Urinary bladder (tissue), 4 donors: ENCODE results near the gene KCNS1. TPM values are rescaled to one million over a fixed set of nuclear protein-coding genes. Genes with fewer than 3 reads are reported as not detected.
"Not testable (repeated sequence)": the region's sequence is repeated elsewhere in the genome, so short reads cannot be mapped to it uniquely, and the experiment has no call there.

Experiments
- DNase-seq: peaks from one replicate; pipeline ENCODE4 v3.0.0-alpha.2; 2015; ENCODE audit errors: extremely low spot score
- H3K27ac ChIP-seq: one replicate; pipeline ENCODE4 v1.5.1; 2013; ENCODE audit warnings: low read depth, mild to moderate bottlenecking, moderate library complexity
- H3K36me3 ChIP-seq: one replicate; pipeline ENCODE4 v1.6.1; 2013; ENCODE audit warnings: mild to moderate bottlenecking, moderate library complexity; ENCODE audit not compliant: insufficient read depth
- H3K4me1 ChIP-seq: one replicate; pipeline ENCODE4 v1.6.1; 2013; ENCODE audit warnings: mild to moderate bottlenecking, moderate library complexity; ENCODE audit not compliant: insufficient read depth
- H3K4me3 ChIP-seq: one replicate; pipeline ENCODE4 v1.5.1; 2013; ENCODE audit warnings: low read depth, low read length
- WGBS: extraction: QIAGEN DNeasy Blood & Tissue Kit; methylation state at CpG from one replicate; pipeline ENCODE4 v1.1.7; 2013; 5-methylcytosine and 5-hydroxymethylcytosine counted together
- polyA plus RNA-seq: library from polyadenylated mRNA; stranded (reverse); fragments of 200-250 nt; gene quantifications from one replicate; pipeline ENCODE4 v1.2.3, GENCODE V29; 2013
- total RNA-seq: library from RNA; depleted of rRNA; stranded (reverse); fragments of >200 nt; gene quantifications from one replicate; pipeline ENCODE4 v1.2.3, GENCODE V29; 2014
- donor health status: healthy with polysubstance abuse.
- donor health status: healthy.

Gene KCNS1, protein sequence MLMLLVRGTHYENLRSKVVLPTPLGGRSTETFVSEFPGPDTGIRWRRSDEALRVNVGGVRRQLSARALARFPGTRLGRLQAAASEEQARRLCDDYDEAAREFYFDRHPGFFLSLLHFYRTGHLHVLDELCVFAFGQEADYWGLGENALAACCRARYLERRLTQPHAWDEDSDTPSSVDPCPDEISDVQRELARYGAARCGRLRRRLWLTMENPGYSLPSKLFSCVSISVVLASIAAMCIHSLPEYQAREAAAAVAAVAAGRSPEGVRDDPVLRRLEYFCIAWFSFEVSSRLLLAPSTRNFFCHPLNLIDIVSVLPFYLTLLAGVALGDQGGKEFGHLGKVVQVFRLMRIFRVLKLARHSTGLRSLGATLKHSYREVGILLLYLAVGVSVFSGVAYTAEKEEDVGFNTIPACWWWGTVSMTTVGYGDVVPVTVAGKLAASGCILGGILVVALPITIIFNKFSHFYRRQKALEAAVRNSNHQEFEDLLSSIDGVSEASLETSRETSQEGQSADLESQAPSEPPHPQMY
- 0.21 TPM for total RNA-seq
- 0.16 TPM for polyA plus RNA-seq

DNA sequence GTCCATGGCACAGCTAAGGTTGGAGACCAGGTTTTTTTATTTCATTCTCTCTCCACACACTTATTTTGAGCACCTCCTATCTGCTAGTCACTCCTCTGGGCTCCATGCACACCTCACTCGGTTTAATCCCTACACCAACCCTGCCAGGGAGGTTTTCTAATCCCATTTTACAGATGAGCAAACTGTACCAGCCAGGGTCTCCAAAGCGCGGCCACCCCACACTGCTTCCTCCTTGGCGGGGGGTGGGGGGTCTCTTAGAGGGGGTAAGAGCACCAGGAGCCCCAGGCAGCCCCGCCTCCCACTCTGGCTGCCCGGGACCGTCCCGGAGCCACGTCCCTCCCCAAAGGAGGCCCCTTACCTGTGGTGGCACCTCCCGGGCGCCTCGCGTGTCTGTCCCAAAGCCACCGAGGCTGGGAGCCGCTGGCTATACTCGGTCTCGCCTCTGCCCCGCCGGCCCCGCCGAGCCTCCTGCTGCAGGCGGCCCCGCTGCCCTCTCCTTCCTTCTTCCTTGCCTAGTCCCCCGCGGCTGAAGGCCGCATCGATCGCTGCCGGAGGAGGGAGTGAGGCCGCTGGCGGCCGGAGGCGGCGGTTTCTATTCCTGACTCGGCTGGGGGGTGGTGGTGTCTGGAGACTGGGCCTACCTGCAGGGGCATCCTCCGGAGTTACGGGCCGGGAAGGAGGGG, at the start of gene KCNS1:
Gene KCNS1, minus strand, starts transcription at position 565 of the 683 bp plus-strand sequence. CDS start 1,891 bp downstream, outside the sequence.
- DNase-seq: no peak
- Histone ChIP-seq H3K4me1 (peaks cover 5% of the 10 kb centered on the region), H3K4me3 (no peak within 1 kb of the TSS), H3K36me3 (no peaks in the 10 kb centered on the region), H3K27ac (no peak within 1 kb of the TSS)
- WGBS: 7% methylated on average over 38 of the region's 38 CpGs

DNA sequence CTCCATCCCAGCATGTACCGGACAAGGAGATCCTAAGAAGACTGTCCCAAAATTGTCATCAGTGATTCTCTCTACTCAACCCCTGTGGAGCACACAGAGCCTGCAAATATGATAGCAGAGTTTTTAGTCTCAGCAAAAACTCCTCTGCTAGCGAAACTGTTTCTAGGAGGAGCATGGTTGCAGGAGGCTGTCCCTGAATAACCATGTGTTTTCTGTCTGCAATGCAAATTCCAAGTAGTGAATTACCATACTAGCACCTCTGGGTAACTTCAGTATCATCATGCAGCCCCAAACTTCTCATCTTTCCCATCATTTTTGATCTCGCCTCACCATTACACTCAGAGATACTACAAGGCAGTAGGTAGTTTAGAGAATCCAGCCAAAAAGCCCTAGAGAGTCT, 48.1 kb upstream of the KCNS1 start:
- no peak overlapping the region for H3K27ac ChIP-seq
- no peaks in the 10 kb centered on the region for H3K36me3 ChIP-seq
- no peaks in the 10 kb centered on the region for H3K4me1 ChIP-seq
- WGBS: 87% methylated on average over 3 of the region's 3 CpGs
- no peak for DNase-seq
- no peak overlapping the region for H3K4me3 ChIP-seq

DNA sequence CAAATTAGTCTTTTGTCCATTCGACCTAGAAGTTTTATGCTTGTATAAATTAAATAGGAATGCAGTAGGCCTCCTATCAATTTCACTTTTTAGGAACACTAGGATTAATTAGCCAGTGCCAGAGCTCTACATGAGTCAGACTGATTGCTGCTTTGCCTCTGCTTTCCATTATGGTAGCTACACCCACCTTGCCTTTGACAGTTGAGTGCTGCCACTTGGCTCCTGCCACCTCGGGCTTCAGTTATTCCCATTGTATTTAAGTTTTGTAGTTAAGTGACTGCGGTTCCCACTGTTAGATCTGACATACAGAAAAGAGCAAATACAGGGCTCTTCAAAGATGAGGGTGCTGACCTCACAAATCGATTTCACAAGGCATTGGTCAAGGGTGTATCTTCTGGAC, 39.9 kb upstream of the KCNS1 start:
- 65% methylated on average over 4 of the region's 4 CpGs for WGBS
- H3K27ac ChIP-seq: no peak overlapping the region
- H3K4me3 ChIP-seq: no peak overlapping the region
- no peak for DNase-seq
- no peaks in the 10 kb centered on the region for H3K4me1 ChIP-seq
- H3K36me3 ChIP-seq: no peaks in the 10 kb centered on the region

DNA sequence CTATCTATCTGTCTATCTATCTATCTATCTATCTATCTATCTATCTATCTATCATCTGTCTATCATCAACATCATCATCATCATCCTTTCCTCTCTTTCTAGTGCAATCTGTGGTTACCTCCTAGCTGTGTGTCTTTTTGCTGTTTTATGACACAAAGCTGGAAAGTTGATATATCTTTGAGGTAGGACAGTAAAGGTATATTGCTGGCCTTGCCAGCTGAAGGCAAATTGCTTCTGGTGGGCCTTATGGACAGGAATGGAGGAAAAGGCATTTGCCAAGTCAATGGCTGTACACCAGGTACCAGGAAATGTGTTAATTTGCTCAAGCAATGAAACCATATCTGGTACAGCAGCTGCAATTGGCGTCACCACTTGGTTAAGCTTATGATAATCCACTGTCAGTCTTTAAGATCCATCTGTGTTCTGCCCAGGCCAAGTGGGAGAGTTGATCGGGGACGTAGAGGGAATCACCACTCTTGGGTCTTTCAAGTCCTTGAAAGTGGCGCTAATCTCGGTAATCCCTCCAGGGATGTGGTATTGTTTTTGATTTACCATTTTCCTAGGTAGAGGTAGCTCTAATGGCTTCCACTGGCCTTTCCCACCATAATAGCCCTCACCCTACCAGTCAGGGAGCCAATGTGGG, 38.9 kb upstream of the KCNS1 start:
- WGBS: 91% methylated on average over 5 of the region's 5 CpGs
- not testable (repeated sequence) for DNase-seq, H3K27ac ChIP-seq, H3K4me1 ChIP-seq, H3K36me3 ChIP-seq, H3K4me3 ChIP-seq

DNA sequence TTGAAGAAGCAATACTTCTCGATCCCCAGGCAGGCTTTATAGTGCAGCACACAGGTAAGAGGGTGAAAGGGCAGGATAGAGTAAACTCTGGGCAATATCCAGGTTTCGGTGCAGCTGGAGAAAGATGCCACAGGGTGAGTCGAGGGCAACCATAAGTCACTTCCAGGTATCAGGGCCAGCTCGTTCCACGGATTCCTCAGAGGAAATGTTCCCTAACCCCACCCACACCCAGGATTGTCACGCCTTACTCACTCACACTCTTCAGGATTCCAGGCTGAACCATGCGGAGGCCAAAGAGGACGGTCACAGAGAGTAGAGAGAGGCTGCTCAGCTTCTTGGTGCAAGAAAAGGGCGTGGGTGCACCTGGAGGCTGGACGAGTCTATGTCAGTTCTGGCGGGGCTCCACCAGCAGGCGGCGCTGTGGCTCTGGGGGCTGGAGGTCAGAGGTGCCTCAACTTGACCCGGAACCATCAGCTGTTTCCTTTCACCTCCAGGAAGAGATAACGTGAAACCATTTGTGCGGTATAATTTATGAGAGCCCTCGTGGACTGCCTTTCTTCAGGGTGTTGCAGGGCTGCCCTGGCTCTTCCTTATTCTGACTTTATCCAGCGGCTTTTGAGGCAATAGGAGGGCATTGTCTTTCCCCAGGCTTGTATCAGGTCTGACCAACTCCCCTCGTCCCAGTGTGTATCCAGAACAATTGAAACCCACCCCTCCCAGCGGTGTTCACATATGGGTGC, 37.8 kb upstream of the KCNS1 start:
- H3K4me3 ChIP-seq: no peak overlapping the region
- H3K4me1 ChIP-seq: no peaks in the 10 kb centered on the region
- H3K36me3 ChIP-seq: no peaks in the 10 kb centered on the region
- WGBS: 38% methylated on average over 20 of the region's 20 CpGs
- H3K27ac ChIP-seq: no peak overlapping the region
- DNase-seq: no peak

DNA sequence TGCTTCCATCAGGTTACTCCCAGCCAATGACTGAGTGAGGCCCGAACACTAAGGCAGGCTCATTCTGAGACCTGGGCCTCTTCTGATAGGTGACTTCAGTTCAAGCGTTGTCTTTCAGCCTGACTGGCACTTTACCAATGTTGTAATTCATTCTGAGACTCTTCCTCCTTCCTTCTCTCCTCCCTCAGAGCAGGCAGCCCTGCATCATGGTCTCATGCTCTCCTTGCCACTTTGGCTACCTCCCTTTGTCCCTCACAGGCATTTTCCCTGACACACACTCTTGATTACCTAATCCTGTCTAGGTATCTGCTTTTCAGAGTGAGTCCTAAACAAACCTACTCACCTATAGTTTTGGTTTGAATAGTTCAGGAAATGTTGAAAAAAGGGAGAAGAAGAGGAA, 36.0 kb upstream of the KCNS1 start:
- H3K4me3 ChIP-seq: no peak overlapping the region
- no peaks in the 10 kb centered on the region for H3K4me1 ChIP-seq
- H3K36me3 ChIP-seq: no peaks in the 10 kb centered on the region
- WGBS: 40% methylated on average over 2 of the region's 2 CpGs
- no peak overlapping the region for H3K27ac ChIP-seq
- DNase-seq: no peak

DNA sequence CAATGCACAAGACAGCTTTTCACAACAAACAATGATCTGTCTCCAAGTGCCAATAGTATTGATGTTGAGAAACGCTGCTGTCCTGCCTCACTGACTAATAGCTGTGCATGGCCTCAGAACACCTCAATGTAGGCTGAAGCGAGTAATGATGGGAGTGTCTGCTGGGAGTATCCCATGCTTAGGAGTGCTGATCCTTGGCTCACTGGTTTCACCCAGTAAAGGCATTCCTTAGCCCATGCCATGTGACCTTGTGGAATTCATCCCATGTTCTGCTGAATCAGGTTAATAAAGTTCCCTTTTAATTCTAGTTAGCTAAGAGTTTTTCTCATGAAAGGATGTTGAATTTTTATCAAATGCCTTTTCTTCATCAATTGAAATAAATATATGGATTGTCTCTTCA, 27.2 kb upstream of the KCNS1 start:
- WGBS: 78% methylated on average over 2 of the region's 2 CpGs
- Histone ChIP-seq H3K36me3 (no peaks in the 10 kb centered on the region), H3K4me3 (no peak overlapping the region), H3K4me1 (no peaks in the 10 kb centered on the region), H3K27ac (no peak overlapping the region)
- DNase-seq: no peak

DNA sequence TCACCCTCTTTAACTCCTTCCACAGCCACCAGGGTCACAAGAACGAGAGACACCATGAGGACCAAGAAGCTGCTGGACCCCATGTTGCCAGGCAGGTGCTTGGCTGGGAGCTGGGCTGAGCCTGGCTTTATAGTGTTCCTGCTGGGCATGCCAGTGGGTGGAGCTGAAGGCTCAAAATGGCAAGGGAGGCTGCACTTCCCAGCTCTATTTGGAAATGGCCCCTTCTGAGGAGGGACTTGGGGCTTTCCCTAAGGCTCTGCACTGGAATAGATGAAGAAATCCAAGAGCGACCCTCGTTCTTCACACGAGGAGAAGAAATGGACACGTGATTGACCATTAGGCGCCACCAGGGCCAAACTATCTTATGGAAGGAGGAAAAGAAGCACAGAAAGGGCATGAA, 23.4 kb upstream of the KCNS1 start, which contains the start of gene WFDC12:
Gene WFDC12, minus strand, starts transcription at position 101 of the 400 bp plus-strand sequence. Its CDS starts 18 bp downstream, at position 83.
- no peak for DNase-seq
- 83% methylated on average over 6 of the region's 6 CpGs for WGBS

DNA sequence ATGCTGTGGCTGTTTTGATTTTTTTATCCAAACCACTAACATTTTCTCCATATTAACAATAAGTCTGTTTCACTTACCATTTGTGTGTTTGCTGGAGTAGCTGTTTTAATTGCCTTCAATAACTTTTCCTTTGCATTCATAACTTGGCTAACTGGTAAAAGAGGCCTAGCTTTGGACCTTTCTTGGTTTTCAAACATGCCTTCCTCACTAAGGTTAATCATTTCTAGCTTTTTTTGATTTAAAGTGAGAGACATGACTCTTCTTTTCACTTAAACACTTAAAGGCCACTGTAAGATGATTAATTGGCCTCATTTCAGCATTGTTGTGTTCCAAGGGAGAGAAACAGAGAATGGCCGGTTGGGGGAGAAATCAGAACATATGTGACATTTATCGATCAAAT, 20.5 kb upstream of the KCNS1 start:
- Histone ChIP-seq H3K4me3 (no peak overlapping the region), H3K27ac (no peak overlapping the region), H3K36me3 (no peaks in the 10 kb centered on the region), H3K4me1 (no peaks in the 10 kb centered on the region)
- 92% methylated on average over 2 of the region's 2 CpGs for whole genome bisulfite sequencing
- DNase-seq: no peak

More for the DNA sequence above, 23.4 kb upstream of the KCNS1 start, which contains the start of gene WFDC12:
- Histone ChIP-seq H3K36me3 (no peaks in the 10 kb centered on the region), H3K27ac (no peak within 1 kb of the TSS), H3K4me1 (no peaks in the 10 kb centered on the region), H3K4me3 (no peak within 1 kb of the TSS)

DNA sequence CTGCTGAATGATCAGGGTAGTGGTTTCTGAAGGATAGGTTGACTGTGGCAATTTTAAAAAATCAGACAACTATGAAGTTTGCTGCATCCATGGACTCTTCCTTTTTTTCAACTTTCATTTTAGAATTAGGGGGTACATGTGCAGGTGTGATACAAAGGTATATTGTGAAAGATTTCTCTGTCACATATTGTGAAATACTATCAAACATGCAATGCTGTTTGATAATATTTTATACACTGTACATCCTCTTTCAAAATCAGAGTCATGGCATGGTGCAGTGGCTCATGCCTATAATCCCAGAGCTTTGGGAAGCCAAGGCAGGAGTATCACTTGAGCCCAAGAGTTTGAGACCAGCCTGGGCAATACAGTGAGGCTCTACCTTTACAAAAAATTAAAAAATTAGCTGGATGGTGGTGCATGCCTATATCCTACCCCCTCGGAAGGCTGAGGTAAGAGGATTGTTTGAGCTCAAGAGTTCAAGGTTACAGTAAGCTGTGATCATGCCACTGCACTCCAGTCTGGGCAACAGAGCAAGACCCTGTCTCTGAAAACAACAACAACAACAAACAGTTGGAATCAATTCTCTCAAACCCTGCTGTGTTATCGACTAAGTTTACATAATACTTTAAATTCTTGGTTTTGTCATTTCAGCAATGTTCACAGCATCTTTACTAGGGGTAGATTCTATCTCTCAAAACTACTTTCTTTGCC, 18.8 kb upstream of the KCNS1 start:
- WGBS: 80% methylated on average over 2 of the region's 2 CpGs
- DNase-seq: no peak
- Histone ChIP-seq H3K27ac (no peak overlapping the region), H3K4me1 (no peaks in the 10 kb centered on the region), H3K36me3 (no peaks in the 10 kb centered on the region), H3K4me3 (no peak overlapping the region)

DNA sequence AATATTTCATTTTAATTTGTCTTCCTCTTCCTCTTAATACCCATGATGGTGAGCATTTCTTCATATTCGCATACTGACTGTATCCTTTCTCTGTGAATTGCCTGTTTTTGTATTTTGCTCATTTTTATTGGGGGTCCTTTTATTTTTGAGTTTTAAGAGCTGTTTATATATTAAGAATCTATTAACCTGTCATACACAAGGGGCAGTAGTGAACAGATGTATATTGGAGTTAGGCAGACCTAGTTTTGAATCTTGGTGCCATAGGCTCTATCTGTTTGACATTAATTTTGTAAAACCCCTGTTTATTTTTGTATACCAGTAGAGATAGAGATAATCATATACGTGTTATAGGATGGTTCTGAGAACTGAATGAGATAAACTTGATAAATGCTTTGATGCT, 17.1 kb upstream of the KCNS1 start:
- Histone ChIP-seq H3K27ac (no peak overlapping the region), H3K36me3 (no peaks in the 10 kb centered on the region), H3K4me3 (no peak overlapping the region), H3K4me1 (no peaks in the 10 kb centered on the region)
- no peak for DNase-seq
- WGBS: 75% methylated on average over 2 of the region's 2 CpGs

DNA sequence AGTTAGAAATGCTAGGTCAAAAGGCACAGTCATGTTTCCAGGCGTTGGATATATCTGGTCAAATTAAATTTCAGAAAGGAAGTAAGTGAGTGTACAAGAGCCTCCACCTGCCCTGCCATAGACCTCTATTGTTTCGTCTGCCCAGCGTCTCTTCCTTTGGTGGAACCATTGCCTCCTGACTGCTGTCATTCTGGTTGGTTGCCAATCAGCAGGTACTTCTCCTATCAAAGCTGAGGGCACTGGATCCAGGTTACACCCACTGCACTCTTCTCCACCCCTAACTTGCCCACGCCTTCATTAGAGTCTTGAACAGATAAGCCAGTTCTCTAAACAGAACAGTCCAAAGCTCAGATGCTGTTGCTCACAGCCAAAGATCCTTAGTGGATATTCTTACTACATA, 16.7 kb upstream of the KCNS1 start:
- no peaks in the 10 kb centered on the region for H3K36me3 ChIP-seq
- no peak for DNase-seq
- 64% methylated on average over 4 of the region's 4 CpGs for WGBS
- no peak overlapping the region for H3K27ac ChIP-seq
- H3K4me1 ChIP-seq: no peaks in the 10 kb centered on the region
- H3K4me3 ChIP-seq: no peak overlapping the region

DNA sequence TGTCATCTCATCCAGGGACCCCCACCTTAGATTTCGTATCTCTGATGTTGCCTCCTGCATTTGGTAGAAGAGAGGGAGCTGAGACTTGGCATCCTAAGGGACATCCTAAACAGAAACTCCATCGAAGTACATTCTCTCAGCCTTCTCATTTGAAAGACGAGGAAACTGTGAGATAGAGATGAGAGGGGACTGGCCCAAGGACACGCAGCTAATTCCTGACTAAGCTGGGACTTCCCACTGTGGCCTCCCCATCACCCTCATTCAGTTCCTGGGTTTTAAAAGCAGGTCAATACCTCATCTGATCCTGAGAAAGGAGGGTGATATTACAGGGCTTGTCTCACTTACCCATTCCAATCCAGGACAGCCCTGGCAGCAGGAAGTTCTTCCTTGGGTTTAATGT, 14.9 kb upstream of the KCNS1 start:
- Histone ChIP-seq H3K4me1 (no peaks in the 10 kb centered on the region), H3K27ac (no peak overlapping the region), H3K4me3 (no peak overlapping the region), H3K36me3 (no peaks in the 10 kb centered on the region)
- WGBS: 78% methylated on average over 4 of the region's 4 CpGs
- DNase-seq: no peak
